DMS53 treated with DMSO at 0.1 percent for 48 hours (cell line): ENCODE measurements around the gene CNN2.

Source experiments
- DNase-seq: peaks from one replicate; lab custom pipeline; 2025; ENCODE audit not compliant: unreplicated experiment; lab: John Stamatoyannopoulos, UW

CNN2 gene

DNA sequence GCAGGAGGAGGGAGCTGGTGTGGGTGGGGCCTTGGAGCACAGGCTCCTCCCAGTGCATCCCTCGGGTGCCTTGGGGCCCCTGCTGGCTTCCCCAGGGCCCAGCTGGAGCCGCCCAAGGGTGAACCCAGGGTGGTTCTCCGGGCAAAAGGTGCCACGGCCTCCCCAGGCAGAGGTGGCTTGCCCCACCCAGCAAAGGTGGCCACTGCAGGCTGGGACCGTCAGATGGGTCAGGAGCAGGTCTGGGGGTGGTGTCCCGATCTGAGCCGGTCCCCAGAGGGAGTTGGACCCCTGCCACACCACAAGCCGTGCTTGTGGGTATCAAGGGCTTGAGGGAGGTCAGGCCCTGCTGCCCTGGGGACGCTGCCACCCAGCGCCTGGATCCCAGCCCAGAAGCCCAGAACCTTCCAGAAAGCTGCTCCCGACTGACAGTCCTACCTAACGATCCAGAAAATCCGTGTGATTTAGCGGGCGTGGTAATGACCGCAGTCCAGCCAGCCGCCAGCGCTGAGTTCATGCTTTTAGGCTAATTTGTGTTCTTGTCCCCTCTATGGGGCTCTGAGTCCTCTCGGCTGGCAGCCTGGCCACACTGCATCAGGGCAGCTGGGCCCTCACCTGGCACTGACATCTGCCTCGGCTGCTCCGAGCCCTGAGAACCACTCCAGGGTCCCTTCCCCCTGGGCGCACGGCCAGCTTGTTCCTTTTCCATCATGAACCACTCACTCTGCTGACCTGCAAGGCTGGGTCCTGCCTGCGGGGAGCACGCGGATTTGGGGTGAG, 31.2 kb upstream of the CNN2 start:
- peak; percentile 22 for DNase-seq

DNA sequence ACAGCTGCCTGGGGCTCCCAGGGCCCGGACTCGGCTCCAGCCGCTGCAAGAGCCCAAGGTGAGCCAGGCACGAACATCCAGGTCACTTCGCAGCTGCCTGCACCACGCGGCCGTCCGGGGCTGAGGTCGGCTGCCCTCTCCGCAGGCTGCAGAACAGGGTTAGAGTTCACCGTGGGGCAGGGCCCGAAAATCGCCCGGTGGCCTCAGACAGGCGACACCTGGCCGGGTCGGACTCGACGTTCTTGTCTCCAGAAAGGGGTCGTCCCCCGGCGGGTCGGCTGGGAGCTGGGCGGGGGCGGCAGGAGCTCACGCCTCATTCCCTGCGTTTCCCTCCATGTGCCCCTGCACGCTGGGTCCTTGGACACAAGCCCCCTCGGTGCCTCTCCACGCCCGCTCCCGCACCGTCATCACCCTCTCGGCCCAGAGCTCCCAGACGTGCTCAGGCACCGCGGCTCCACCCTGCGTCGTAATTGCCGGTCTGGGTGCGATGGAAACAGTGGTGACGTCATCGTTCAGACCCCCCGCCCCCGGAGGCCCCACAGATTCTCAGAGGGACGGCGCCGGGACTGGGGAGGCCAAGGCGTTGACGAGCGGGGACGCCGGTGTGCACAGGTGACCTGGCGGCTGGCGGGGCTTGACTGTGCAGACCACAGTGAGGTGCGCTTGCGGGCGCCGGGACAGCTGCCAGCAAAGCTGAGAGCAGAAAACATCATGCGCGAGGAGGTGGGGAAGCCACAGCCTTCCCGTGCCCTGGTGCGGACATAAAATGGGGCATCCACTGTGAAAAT, 30.2 kb upstream of the CNN2 start:
- no peak for DNase-seq

DNA sequence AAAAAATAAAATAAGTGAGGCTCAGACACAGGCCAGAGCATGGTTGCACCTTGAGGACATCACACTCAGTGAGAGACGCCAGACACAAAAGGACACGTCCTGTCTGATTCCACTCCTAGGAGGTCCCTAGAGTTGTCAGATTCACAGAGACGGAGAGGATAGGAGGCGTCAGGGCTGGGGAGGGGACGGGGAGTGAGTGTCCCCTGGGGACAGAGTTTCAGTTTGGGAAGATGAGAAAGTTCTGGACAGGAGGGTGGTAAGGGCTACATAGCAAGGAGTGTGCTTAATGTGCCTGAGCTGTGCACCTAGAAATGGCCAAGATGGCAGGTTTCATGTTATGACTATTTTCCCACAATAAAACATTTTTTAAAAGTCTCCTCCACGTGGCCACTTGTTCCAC, 28.3 kb upstream of the CNN2 start:
- no peak for DNase-seq

DNA sequence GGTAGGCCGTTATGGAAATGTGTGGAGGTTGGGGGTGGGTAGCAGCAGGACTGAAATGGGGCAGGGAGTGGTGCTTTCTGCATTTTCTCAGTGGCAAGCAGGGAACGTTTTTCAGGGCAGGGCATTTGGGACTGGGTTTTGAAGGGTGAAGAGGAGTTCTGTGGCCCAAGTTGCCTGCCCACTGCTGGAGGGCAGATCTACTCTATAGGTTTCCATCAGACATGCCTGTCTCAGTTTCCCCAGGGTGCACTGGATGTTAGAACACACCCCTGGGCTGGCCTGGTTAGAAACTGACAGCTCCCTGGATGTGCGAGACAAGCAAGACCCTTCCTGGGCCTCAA, 27.1 kb upstream of the CNN2 start:
- DNase-seq: no peak

DNA sequence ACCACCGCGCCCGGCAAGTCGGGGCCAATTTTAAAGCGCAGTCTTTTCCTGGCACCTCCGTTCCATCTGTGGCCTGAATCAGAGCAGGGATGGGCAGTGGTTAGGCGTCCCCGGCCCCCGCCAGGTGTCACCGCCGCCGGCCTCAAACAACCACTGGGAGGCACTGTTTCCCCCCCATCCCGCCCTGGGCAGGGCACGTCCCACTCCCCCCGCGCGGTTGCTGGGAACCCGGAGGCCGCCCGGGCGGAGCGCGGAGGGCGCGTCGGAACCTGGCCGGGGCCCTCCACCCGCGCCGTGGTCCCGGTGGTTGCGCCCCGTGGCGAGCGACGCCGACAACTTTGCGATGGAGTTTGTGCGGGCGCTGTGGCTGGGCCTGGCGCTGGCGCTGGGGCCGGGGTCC, 26.3 kb upstream of the CNN2 start, which contains the start of gene GRIN3B:
GRIN3B (plus strand) TSS at position 325 of the 400 bp plus-strand sequence; CDS start at position 344, 19 bp downstream.
- DNase-seq: no peak

DNA sequence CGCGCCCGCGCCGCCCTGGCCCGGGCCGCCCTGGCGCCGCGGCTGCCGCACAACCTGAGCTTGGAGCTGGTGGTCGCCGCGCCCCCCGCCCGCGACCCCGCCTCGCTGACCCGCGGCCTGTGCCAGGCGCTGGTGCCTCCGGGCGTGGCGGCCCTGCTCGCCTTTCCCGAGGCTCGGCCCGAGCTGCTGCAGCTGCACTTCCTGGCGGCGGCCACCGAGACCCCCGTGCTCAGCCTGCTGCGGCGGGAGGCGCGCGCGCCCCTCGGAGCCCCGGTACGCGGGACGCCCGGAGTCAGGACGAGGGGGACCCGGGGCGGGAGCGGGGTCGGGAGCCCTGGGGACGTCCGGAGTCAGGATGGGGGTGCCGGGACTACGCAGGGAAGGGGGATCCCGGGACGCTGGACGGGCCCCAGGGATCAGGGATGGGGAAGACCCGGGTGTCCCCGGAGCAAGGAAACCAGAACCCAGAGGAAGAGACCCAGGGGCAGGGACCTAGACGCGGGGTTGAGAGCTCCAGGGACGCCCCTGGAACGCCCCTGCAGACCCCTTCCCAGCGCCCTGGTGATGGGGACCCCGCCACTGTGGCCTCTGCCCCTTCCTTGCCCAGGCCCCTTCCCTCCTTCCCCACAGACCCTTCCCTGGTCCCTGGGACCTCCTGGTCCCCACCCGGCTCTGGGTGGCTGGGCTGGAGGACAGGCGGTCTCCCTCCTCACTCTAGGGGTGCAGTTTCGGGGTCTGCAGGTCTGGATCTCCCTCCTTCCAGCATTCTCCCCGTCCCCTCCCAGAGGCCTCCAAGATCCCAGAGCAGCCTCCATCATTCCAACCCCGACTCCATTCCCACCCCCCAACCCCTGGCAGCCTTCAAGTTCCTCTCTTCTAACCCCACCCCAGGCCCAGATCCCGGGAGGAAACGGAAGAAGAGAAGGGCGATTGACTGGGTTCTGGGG, 25.5 kb upstream of the CNN2 start:
- DNase-seq: no peak

DNA sequence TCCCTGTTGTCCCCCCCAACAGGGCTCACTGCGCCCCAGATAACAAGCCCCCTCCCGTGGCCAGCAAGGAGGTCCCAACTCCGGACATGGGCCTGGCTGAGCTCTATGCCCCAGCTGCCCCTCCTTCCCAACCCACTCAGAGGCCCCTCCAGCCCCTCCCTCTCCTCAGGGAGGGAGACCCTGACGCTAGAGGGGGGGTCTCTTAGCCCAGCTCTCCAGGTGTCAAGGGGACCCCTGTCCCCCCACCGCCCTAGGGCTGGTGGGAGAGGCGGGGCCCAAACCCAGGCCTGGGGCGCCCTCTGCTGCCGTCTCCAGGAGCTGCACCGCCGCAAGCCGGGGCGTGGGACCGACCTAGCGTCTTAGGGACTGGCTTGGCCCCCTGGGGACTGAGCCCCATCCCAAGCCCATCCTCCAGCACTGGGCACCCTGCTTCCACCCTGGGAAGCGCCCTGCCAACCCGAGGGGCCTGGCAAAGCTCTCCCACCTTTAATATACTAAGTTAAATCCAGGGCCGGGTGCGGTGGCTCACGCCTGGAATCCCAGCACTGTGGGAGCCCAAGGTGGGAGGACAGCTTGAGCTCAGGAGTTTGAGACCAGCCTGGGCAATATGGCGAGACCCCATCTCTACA, 24.8 kb upstream of the CNN2 start:
- DNase-seq: no peak

DNA sequence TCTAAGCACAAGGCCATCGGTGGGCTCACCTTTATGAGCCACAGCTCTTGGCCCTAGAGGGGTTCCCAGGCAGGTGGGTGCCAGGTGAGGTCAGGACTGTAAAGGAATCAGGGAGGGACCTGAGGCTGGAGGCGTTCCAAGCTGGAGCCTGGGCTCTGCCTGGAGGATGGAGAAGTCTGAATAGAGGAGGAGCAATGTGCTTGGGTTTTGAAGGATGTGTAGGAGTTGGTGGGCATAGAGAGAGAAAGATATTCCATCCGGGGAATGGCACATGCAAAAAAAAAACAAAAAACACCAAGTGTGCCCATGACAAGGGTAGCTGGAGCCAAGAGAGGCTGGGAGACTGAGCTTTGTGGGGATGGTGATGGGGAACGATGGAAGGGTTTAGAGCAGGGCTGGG, 23.8 kb upstream of the CNN2 start:
- DNase-seq: no peak

DNA sequence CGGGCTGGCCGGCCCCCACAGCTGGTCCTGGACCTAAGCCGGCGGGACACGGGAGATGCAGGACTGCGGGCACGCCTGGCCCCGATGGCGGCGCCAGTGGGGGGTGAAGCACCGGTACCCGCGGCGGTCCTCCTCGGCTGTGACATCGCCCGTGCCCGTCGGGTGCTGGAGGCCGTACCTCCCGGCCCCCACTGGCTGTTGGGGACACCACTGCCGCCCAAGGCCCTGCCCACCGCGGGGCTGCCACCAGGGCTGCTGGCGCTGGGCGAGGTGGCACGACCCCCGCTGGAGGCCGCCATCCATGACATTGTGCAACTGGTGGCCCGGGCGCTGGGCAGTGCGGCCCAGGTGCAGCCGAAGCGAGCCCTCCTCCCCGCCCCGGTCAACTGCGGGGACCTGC, 23.1 kb upstream of the CNN2 start:
- DNase-seq: no peak

DNA sequence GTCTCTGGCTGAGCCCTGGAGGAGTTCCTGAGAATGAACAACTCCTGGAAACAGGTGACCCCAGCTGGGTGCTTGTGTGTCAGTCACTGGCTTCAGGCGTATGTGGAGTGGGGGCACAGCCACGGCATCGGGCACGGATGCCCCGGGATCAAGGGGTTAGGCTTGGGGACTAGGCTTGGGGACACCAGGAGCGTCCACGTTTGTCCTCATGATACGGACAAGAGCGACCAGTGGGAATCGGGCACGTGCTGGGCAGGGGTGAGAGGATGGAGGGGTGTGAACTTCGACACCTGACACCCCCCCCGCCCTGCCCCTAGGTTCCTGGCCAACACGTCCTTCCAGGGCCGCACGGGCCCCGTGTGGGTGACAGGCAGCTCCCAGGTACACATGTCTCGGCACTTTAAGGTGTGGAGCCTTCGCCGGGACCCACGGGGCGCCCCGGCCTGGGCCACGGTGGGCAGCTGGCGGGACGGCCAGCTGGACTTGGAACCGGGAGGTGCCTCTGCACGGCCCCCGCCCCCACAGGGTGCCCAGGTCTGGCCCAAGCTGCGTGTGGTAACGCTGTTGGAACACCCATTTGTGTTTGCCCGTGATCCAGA, 22.1 kb upstream of the CNN2 start:
- DNase-seq: no peak

DNA sequence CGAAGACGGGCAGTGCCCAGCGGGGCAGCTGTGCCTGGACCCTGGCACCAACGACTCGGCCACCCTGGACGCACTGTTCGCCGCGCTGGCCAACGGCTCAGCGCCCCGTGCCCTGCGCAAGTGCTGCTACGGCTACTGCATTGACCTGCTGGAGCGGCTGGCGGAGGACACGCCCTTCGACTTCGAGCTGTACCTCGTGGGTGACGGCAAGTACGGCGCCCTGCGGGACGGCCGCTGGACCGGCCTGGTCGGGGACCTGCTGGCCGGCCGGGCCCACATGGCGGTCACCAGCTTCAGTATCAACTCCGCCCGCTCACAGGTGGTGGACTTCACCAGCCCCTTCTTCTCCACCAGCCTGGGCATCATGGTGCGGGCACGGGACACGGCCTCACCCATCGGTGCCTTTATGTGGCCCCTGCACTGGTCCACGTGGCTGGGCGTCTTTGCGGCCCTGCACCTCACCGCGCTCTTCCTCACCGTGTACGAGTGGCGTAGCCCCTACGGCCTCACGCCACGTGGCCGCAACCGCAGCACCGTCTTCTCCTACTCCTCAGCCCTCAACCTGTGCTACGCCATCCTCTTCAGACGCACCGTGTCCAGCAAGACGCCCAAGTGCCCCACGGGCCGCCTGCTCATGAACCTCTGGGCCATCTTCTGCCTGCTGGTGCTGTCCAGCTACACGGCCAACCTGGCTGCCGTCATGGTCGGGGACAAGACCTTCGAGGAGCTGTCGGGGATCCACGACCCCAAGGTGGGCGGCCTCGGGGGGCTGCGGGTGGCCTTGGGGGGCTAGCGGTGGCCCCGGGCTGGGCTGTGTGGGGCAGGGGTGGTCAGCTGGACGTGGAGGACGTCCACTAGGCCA, 21.4 kb upstream of the CNN2 start:
- DNase-seq: no peak

DNA sequence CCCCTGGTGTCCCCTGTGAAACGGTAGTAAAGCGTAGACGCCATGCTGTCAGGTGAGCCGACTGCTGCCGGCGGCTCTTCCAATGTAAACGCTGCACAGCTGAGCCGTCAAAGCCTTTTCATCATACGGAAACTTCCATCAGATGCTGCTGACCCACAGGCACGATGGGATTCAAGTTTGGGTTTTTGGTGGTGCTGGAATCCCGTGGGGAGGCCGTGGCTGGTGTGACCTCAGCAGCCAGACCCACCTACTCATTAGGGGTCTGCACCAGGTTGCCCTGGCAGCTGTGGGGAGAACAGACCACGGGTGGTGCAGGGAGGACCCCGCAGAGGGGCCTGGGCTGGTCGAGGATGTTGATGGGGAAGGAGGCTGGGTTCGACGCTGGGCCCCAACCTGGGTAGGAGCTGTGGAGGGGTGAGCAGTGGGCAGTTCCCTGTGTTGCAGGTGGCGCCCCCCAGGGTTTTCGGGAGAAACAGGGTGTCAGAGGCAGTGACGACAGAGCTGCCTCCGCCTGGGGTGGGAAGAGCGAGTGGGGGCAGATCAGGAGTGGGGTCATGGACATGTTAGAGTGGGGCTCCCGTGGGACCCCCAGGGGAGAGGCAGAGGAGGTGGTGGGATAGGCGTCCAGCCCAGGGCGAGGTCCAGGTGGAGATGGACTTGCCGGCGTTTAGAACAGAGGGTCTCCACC, 19.6 kb upstream of the CNN2 start:
- no peak for DNase-seq

DNA sequence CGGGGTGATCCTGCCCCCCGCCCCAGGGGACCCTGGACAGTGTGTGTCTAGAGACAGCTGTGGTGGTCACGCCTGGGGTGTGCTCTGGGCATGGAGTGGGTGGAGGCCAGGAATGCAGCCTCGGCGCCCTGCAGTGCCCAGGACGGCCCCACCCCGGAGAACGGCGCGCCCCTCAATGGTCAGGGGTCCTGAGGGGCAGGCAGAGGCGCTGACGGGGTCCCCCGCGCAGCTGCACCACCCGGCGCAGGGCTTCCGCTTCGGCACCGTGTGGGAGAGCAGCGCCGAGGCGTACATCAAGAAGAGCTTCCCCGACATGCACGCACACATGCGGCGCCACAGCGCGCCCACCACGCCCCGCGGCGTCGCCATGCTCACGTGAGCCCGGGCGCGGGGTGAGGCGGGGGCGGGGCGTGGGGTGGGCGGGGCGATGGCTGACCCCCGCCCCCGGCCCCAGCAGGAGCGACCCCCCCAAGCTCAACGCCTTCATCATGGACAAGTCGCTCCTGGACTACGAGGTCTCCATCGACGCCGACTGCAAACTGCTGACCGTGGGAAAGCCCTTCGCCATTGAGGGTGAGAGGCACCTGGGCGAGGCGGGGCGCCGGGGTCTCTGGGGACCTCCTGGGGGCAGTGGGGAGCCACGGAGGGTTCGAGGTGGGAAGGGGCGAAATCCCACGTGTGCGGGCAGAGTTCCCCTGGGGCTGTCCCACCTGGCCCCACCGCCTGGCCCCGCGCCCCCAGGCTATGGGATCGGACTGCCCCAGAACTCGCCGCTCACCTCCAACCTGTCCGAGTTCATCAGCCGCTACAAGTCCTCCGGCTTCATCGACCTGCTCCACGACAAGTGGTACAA, 18.8 kb upstream of the CNN2 start:
- DNase-seq: no peak

DNA sequence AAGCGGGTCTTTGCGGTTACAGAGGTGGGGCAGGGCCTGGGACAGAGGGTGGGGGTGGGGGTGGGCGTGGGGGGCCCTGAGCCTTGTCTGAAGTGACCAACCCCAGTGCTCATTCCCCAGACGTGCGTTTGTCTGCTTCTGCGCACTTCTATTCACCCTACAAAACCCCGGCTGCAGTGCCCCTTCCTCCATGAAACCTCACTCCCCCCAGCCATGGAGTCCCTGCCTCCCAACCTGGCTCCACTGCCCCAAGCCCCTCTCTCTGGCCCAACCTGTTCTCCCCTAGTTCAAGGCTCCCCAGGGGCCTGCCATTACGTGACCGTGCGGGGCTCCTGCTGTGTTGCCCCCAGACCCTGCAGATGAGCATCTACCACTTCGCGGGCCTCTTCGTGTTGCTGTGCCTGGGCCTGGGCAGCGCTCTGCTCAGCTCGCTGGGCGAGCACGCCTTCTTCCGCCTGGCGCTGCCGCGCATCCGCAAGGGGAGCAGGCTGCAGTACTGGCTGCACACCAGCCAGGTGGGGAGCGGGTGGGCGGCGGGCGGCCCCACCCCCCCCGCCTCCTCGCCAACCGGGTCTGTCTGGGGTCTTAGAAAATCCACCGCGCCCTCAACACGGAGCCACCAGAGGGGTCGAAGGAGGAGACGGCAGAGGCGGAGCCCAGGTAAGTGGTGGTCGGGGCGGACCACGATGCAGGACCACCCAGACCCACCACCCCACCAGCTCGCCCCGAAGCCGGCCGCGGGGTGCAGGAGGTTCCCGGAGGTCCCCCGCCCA, 18.0 kb upstream of the CNN2 start:
- no peak for DNase-seq

DNA sequence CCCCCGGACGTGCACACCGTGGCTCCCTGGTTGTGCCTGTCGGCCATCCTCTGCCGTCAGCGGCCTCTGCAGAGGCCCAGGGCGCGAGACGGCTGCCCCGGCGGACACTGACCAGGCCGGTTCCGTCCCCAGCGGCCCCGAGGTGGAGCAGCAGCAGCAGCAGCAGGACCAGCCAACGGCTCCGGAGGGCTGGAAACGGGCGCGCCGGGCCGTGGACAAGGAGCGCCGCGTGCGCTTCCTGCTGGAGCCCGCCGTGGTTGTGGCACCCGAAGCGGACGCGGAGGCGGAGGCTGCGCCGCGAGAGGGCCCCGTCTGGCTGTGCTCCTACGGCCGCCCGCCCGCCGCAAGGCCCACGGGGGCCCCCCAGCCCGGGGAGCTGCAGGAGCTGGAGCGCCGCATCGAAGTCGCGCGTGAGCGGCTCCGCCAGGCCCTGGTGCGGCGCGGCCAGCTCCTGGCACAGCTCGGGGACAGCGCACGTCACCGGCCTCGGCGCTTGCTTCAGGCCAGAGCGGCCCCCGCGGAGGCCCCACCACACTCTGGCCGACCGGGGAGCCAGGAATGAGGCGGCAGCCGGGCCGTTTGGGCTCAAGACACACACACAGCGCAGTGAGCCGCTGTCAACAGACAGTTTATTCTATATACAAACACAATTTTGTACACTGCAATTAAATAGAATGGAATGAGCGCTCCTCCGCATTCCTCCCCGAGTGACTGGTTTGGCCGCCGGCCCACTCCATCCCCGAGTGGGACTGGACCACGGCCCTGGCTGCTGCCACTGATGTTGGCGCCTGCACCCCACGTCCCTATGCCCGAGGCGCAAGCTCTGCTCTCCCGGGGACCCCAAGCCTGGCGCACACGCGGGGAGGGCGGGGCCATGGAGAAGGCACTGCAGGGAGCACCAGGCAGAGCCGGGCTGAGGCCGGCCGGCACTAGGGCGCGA, 17.1 kb upstream of the CNN2 start:
- no peak for DNase-seq

DNA sequence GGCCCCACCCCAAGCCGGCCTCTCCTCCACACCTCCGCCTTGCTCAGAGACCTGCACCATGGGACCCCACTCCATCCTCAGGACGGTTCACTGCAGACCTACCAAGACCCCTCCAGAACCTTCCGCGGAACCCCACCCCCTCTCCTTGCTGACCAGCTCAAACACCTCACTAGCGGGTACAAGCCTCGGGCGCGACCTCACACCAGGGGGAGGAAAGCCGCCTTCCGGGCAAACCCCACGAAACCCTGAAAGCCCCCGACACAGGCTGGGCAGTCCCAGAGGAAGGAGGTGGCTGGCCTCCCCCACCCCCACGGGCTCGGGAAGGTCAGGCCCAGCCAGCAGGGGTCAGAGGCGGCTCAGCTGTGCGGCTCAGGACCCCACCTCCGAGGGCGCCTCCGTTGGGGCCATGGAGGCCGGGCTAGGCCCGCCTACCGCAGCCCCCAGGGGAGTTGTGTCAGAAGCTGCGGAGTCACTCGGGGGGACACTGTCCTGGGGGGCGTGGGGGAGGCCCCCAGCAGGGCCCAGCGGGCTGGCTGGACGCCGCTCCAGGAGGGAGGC, 16.3 kb upstream of the CNN2 start:
- DNase-seq: no peak
